ENCODE measurements around the gene GALNTL6. TPM values are rescaled to one million over a fixed set of nuclear protein-coding genes. Genes with fewer than 3 reads are reported as not detected.

The GALNTL6 gene
- total RNA-seq, 1 donor from 2014 or later = 0.61 TPM

- H2AFZ ChIP-seq (ENCODE audit: low read depth, low read length) = no peak overlapping the region
- H3K36me3 Mint-ChIP-seq (ENCODE audit: low read depth, unreplicated experiment) = no peaks in the 10 kb centered on the region
- no peak for DNase-seq (ENCODE audit: low read depth)
- H3K36me3 ChIP-seq (ENCODE audit: insufficient read depth, low read length) = no peaks in the 10 kb centered on the region
- no peak overlapping the region for H3K27ac ChIP-seq (ENCODE audit: low read depth, low read length)
- H3K4me1 Mint-ChIP-seq (ENCODE audit: low read depth, unreplicated experiment) = peaks cover 19% of the 10 kb centered on the region
- H3K4me3 ChIP-seq (ENCODE audit: insufficient read depth, low read depth, low read length) = no peak overlapping the region
- no peaks in the 10 kb centered on the region for H3K27me3 Mint-ChIP-seq (ENCODE audit: low read depth, unreplicated experiment)
- no peak overlapping the region for H3K4me3 Mint-ChIP-seq (ENCODE audit: unreplicated experiment)
- H3K27ac Mint-ChIP-seq (ENCODE audit: unreplicated experiment) = no peak overlapping the region
- H3K4me2 ChIP-seq (ENCODE audit: low read length) = no peak overlapping the region
- FAIRE-seq = no peak
- H3K9ac ChIP-seq (ENCODE audit: low read length) = no peak overlapping the region
- peaks cover 2% of the 10 kb centered on the region for H3K9me3 Mint-ChIP-seq (ENCODE audit: unreplicated experiment)
- H3K79me2 ChIP-seq (ENCODE audit: insufficient read depth, low read length) = no peaks in the 10 kb centered on the region
- no peaks in the 10 kb centered on the region for H3K9me3 ChIP-seq (ENCODE audit: insufficient read depth, low read depth, low read length)
- H4K20me1 ChIP-seq (ENCODE audit: insufficient read depth, low read length) = no peaks in the 10 kb centered on the region
- TF ChIP-seq EZH2 (IDR thresholded peaks at IDR 0.05; ENCODE audit: insufficient read depth, low read length) = no peak
- H3K27me3 ChIP-seq (ENCODE audit: insufficient read depth, low read length) = no peaks in the 10 kb centered on the region
- peaks cover 11% of the 10 kb centered on the region for H3K4me1 ChIP-seq (ENCODE audit: insufficient read depth, low read length)
Measured at GRCh38 chr4:173014836-173015235, 1201.6 kb downstream of the GALNTL6 start.

GRCh38 chr4:173017802-173018201 lies 1204.6 kb downstream of the GALNTL6 start:
- no peak overlapping the region for H2AFZ ChIP-seq (ENCODE audit: low read depth, low read length)
- Mint-ChIP-seq H3K27me3 (ENCODE audit: low read depth, unreplicated experiment) (no peaks in the 10 kb centered on the region), H3K9me3 (ENCODE audit: unreplicated experiment) (peaks cover 2% of the 10 kb centered on the region), H3K4me3 (ENCODE audit: unreplicated experiment) (no peak overlapping the region), H3K4me1 (ENCODE audit: low read depth, unreplicated experiment) (peaks cover 21% of the 10 kb centered on the region), H3K27ac (ENCODE audit: unreplicated experiment) (no peak overlapping the region), H3K36me3 (ENCODE audit: low read depth, unreplicated experiment) (no peaks in the 10 kb centered on the region)
- no peaks in the 10 kb centered on the region for H3K79me2 ChIP-seq (ENCODE audit: insufficient read depth, low read length)
- FAIRE-seq (no peak), DNase-seq (ENCODE audit: low read depth) (no peak)
- H3K27me3 ChIP-seq (ENCODE audit: insufficient read depth, low read length) = peaks cover 8% of the 10 kb centered on the region
- no peak overlapping the region for H3K27ac ChIP-seq (ENCODE audit: low read depth, low read length)
- TF ChIP-seq EZH2 (IDR thresholded peaks at IDR 0.05; ENCODE audit: insufficient read depth, low read length) (no peak), CTCF (IDR thresholded peaks at IDR 0.05; ENCODE audit: insufficient read depth, low read depth, low read length) (no peak)
- no peaks in the 10 kb centered on the region for H3K36me3 ChIP-seq (ENCODE audit: insufficient read depth, low read length)
- peaks cover 11% of the 10 kb centered on the region for H3K4me1 ChIP-seq (ENCODE audit: insufficient read depth, low read length)
- H3K4me2 ChIP-seq (ENCODE audit: low read length) = no peak overlapping the region
- no peaks in the 10 kb centered on the region for H3K9me3 ChIP-seq (ENCODE audit: insufficient read depth, low read depth, low read length)
- no peaks in the 10 kb centered on the region for H4K20me1 ChIP-seq (ENCODE audit: insufficient read depth, low read length)
- H3K9ac ChIP-seq (ENCODE audit: low read length) = no peak overlapping the region
- no peak overlapping the region for H3K4me3 ChIP-seq (ENCODE audit: insufficient read depth, low read depth, low read length)

GRCh38 chr4:173018446-173018845 lies 1205.2 kb downstream of the GALNTL6 start:
- Histone ChIP-seq H4K20me1 (ENCODE audit: insufficient read depth, low read length) (no peaks in the 10 kb centered on the region), H2AFZ (ENCODE audit: low read depth, low read length) (no peak overlapping the region), H3K4me3 (ENCODE audit: insufficient read depth, low read depth, low read length) (no peak overlapping the region), H3K27ac (ENCODE audit: low read depth, low read length) (no peak overlapping the region), H3K4me2 (ENCODE audit: low read length) (no peak overlapping the region), H3K9ac (ENCODE audit: low read length) (no peak overlapping the region), H3K79me2 (ENCODE audit: insufficient read depth, low read length) (no peaks in the 10 kb centered on the region), H3K36me3 (ENCODE audit: insufficient read depth, low read length) (no peaks in the 10 kb centered on the region), H3K4me1 (ENCODE audit: insufficient read depth, low read length) (peaks cover 11% of the 10 kb centered on the region), H3K9me3 (ENCODE audit: insufficient read depth, low read depth, low read length) (no peaks in the 10 kb centered on the region), H3K27me3 (ENCODE audit: insufficient read depth, low read length) (peaks cover 12% of the 10 kb centered on the region)
- Mint-ChIP-seq H3K9me3 (ENCODE audit: unreplicated experiment) (peaks cover 2% of the 10 kb centered on the region), H3K36me3 (ENCODE audit: low read depth, unreplicated experiment) (no peaks in the 10 kb centered on the region), H3K27ac (ENCODE audit: unreplicated experiment) (no peak overlapping the region), H3K4me3 (ENCODE audit: unreplicated experiment) (no peak overlapping the region), H3K4me1 (ENCODE audit: low read depth, unreplicated experiment) (peaks cover 20% of the 10 kb centered on the region), H3K27me3 (ENCODE audit: low read depth, unreplicated experiment) (no peaks in the 10 kb centered on the region)
- DNase-seq (ENCODE audit: low read depth) = no peak
- no peak for TF ChIP-seq CTCF (IDR thresholded peaks at IDR 0.05; ENCODE audit: insufficient read depth, low read depth, low read length)
- no peak for TF ChIP-seq EZH2 (IDR thresholded peaks at IDR 0.05; ENCODE audit: insufficient read depth, low read length)
- no peak for FAIRE-seq
